HS-27A (cell line): ENCODE results near the gene OR2W1.

Source experiments
- DNase-seq: peaks from one replicate; pipeline ENCODE4 v3.0.0-alpha.2; 2012; ENCODE audit warnings: low read depth, missing footprints

The OR2W1 gene, protein sequence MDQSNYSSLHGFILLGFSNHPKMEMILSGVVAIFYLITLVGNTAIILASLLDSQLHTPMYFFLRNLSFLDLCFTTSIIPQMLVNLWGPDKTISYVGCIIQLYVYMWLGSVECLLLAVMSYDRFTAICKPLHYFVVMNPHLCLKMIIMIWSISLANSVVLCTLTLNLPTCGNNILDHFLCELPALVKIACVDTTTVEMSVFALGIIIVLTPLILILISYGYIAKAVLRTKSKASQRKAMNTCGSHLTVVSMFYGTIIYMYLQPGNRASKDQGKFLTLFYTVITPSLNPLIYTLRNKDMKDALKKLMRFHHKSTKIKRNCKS

DNA sequence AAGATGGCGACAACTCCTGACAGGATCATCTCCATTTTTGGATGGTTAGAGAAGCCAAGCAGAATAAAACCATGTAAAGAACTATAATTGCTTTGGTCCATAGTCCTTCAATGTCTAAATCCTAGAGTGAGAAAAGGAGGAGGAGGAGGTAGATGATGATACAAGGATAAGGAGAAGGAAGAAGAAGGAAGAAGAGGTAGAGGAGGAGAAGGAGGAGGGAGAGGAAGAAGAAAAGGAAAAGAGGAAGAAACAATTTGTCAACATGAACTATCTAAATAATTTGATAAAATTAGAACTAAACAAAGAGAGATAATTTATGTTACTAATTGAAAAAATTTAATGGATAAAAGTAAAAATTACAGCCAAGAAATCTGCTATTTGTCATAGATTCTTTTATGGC is at the start of gene OR2W1:
OR2W1 (minus strand) TSS at position 101 of the 400 bp plus-strand sequence; CDS start at position 101, 0 bp downstream.
- no peak for DNase-seq

GRCh38 chr6:29092957-29093356 is 48.0 kb upstream of the OR2W1 start:
- no peak for DNase-seq

- no peak for DNase-seq
Measured at GRCh38 chr6:29087213-29087612, 42.2 kb upstream of the OR2W1 start, which contains the start of gene OR2B3. TSS of gene OR2B3 (minus strand) at chr6:29087313. CDS start at chr6:29087248, 65 bp downstream.

DNA sequence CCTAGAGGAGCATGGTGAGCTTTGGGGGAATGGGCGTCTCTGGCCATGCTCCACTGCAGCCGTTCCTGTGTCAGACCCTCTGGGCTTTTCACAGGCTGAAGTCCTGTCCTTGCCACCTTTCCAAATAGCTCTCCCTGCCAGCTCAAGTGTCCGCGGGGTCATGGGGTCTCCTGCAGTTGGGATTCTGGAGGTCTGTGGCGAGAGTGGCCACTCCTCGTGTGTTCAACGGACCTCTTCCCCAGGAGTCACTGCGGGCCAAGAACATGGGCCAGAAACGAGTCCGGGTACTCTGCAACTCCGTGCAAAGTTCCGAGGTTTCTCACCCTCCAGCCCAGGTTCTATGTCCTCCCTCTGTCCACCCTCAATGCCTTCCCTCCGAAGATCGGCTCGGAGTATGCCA is 37.5 kb upstream of the OR2W1 start:
- DNase-seq: no peak

GRCh38 chr6:29081312-29081711 is 36.3 kb upstream of the OR2W1 start:
- DNase-seq: no peak

DNA sequence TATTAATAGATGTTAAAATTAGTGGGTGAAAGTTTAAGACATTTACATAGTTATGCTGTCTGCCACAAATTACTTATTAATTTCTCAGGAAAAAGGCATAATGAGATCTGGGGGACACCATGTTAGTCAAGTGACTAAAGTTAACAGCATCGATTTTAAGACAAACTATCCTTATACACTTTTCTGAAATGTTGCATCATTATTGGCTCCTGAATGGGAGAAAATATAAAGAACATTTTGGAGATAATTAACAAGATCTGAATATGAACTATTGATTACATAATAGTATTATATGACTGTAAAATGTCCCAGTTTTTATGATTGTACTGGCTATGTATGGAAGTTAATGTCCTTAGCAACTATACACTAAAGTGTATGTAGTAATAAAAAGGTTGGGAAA is 34.2 kb upstream of the OR2W1 start:
- no peak for DNase-seq

- DNase-seq: peak; percentile 34
Measured at GRCh38 chr6:29071831-29072723, 27.1 kb upstream of the OR2W1 start.

DNA sequence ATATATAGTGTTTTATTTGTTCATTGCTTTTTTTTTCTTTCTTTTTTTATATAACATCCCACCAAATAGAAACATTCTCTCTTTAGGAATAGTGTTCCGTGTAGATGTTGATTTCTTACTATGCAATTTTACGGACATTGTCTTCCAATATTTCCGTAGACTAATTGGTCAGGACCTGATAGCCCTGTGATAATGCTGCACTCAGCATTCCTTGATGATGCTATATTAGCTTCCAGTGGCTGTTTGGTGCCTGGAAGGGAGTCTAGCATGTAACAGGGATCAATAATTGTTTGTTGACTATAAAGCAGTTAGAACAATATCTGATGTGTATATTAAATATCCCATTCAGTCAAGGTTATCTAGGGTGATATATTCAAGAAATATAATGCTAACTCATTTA is 6.7 kb upstream of the OR2W1 start:
- no peak for DNase-seq

- no peak for DNase-seq
Measured at GRCh38 chr6:29035951-29036350, 9.0 kb downstream of the OR2W1 start.

GRCh38 chr6:29028821-29029220 is 16.2 kb downstream of the OR2W1 start:
- DNase-seq: no peak

GRCh38 chr6:29025927-29026585 is 18.9 kb downstream of the OR2W1 start:
- DNase-seq: no peak

DNA sequence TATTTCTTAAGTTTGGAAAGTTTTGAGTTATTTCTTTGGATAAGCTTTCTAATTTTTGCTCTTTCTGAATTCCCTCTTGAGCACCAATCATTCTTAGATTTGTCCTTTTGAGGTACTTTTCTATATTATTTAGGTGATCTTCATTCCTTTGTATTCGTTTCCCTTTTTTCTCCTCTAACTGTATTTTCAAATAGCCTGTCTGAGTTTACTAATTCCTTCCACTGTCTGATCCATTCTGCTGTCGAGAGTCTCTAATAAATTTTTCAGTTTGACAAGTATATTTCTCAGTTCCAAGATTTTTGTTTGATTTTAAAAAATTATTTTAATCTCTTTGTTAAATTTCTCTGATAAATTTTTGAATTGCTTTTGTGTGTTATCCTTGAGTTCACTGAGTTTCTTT is 23.5 kb downstream of the OR2W1 start:
- DNase-seq: no peak

- DNase-seq: no peak
Measured at GRCh38 chr6:29019629-29020028, 25.3 kb downstream of the OR2W1 start.

DNA sequence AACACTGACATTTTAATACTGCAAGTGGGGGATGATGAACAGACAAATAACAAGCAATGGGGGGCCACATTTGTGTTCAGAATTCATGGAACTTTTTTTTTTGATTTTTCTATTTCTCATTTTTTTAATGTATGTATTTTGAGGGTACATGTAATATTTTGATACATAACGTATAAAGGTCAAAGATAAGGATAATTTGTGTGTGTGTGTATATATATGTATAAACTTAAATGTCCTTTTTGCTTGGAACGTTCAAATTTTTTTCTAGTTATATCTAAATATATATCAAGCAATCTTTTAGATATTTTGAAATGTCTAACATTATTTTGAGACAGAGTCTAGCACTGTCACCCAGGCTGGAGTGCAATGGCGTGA is 27.6 kb downstream of the OR2W1 start:
- DNase-seq: no peak

DNA sequence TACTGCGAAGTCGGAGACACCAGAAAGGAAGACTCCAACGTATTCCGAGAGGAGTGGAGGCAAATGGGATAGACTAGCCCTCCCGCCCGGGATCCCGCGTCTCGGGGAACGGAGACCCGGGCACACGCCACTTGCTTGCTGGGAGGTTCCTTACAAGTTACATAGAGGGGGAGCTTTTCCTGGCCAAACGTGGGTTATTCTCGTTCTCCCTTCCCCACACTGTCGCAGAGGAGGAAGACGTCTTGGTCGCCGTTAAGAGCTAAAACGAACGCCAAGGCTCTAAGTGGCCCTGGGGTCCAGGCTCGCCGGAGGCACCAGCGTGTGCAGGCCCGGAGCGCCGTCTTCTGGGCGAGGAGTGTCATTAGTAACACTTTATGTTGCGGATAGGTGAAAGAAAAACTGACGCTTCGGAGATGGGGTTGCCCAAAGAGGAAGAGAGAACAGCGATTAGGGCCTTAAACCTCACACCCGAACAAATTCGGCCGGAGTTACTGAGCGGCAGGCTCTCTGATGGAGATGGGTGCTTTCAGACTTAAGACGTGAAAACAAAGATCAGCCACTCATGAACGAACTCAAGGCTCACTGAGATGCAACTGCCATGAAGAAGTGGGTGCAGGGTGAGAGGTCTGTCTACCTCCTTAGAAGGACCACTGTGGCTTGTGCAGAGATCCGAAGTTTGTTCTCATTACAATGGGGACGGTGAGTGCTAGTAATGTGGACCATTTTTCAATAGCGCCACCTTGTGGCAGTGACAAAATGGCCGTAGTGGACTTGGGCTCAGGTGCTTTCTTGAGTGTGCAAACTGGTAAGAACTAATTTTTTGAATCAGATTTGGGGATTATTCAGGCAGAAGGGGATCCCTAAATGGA is 28.2 kb downstream of the OR2W1 start:
- DNase-seq: peak; percentile 67

DNA sequence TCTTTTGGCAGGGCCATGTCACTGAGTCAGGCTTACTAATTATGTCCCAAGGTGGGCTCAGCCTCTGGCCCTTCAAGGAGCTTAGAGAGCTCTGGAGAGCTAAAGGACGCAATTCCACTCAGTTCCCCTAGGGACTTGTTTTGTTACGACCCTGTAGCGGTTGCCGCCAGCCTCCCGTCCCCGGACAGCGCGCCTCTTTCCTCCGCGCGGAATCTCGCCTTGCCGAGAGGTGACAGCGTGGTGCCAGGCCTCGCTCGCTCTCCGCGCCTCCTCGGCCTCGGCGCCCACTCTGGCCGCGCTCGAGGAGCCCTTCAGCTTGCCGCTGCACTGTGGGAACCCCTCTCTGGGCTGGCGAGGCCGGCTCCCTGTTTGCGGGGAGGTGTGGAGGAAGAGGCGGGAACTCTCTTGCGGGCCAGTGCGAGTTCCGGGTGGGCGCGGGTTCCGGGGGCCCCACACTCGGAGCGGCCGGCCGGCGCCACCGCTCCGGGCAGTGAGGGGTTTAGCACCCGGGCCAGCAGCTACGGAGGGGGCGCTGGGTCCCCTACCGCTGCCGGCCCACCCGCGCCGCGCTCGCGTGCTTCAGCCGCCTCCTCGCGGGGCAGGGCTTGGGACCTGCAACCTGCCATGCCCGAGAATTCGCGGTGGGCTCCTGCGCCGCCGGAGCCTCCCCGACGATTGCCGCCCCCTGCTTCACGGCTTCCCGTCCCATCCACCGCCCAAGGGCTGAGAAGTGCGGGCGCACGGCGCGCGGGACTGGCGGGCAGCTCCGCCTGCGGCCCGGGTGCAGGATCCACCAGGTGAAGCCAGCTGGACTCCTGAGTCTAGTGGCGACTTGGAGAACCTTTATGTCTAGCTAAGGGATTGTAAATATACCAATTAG is 30.0 kb downstream of the OR2W1 start:
- DNase-seq: no peak

DNA sequence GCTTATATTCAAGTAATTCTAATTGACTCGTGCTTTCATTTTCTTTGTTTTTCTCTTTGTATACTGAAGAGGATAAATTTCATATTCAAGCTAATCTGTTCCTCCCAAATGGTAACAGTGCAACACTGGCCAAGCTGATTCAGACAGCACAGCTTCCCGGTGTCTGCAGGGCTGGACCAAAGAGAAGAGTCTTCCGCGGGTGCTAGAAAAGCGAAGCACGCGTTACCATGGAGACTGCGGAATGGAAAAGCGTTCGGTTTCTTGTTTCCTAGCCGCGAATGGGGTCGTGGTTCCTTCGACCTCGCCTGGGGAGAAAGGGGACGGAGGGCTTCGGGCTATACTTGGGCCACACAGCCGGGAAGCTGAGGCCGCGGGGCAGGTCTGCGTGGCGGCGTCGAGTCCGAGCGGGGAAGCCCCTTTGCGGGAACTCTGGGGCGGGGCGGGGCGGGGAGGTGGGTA is 33.7 kb downstream of the OR2W1 start:
- no peak for DNase-seq

DNA sequence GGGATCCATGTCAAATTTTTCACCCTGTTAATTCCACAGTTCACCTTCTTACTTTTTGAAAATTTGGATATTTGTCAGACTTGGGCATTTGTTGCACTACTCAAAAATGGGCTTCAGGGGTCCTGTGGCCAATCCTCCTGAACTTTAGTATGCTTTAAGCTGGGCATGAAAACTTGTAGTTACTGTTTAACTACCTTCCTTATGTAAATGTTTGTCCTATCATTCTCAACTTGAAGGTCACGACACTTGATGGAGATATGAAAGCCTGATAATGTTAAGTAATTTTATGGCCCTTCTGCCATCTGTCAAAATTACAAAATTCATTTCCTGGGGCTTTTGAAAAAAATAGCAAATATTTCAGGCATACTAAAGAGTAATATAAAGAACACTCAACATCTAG is 35.6 kb downstream of the OR2W1 start:
- DNase-seq: no peak

DNA sequence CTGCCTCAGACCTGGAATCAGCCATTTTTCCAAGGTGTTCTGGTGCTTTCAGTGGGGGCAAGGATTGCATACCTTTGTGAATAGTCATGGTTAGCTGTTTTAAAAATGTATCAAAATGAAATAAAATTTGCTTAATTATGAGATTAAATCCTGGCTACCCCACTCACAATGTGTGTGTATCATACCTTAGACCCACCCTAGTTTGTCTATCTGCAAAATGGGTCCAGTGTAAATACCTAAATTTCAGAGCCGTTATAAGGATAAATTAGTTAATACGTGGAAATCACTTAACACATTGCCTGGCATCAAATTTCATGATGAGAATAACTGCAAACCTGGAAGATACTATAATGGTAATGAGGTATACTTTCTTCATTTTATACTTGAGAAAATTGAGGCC is 36.9 kb downstream of the OR2W1 start:
- DNase-seq: no peak

DNA sequence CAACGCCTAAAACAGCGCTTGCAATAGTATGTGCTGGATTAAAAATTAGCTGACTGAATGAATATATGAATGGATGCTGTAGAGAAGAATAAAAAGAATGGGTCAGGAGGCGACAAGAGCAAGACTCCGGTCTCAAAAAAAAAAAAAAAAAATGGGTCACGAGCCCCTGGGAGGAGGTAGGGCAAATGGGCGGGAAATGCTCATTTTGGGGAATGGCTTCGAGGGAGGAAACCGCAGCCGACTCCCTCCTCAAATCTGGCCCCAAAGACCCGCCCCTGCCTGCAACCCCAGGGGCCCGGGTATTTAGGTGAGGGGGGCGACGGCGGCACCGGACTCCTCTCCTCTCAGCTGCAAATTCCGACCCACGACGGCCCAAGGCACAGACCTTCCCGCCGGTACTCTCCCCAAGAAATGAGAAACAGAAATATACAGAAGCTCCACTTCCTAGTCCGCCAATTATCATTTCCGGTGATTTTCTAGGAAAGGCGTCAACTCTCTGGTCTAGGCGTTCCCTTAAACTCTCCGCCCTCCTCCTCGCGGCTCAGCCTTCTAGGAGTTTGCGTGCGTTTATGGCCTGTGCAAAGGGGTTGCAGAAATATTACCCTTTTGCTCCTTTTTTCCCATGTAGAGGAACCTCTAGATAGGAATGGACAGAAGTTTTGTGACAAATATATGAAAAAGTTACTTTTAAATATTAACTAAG is 39.6 kb downstream of the OR2W1 start, which contains the start of gene ZNF311:
ZNF311 (minus strand) TSS at position 133 of the 703 bp plus-strand sequence. CDS start 1,361 bp downstream, outside the sequence.
- peak; percentile 74 for DNase-seq
